ENCODE measurements around the gene BROX.
"Not testable (repeated sequence)": the region's sequence is repeated elsewhere in the genome, so short reads cannot be mapped to it uniquely, and the experiment has no call there.

The BROX gene

DNA sequence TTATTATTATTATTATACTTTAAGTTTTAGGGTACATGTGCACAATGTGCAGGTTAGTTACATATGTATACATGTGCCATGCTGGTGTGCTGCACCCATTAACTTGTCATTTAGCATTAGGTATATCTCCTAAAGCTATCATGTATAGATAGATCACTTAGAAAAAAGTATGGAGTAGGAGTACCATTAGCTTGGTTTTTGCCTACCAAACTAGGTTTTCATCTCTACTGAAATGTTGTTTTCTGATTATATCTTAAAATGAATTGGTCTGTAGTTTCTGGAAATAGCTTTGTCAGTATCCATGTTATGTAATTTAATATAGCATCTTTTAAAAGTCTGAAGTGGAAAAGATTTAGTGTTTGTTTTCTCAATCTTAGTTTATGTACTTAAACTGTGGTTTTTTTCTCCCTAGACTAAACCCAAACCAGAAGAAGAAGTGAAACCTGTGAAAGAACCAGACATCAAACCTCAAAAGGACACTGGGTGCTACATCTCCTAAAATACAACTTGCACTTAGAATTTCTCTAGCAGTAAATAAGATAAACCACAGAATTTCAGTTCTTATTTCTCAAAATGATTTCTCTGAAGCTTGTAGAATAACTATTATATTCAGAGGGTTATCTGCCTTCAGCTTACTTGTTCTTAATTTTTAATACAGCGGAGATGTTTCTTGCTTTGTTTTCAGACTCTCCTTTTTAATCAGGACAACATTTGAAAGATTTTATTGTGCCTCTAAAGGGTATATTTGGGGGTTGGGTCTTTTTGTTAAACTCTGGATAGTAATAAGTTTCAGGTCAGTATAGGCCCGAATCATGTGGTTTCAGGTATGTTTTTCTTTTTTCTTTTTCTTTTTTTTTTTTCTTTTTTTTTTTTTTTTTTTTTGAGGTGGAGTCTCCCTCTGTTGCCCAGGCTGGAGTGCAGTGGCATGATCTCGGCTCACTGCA, 20.1 kb downstream of the BROX start:
- DNase-seq, result no peak

GRCh38 chr1:222734740-222735139, 22.4 kb downstream of the BROX start:
- no peak for DNase-seq

DNA sequence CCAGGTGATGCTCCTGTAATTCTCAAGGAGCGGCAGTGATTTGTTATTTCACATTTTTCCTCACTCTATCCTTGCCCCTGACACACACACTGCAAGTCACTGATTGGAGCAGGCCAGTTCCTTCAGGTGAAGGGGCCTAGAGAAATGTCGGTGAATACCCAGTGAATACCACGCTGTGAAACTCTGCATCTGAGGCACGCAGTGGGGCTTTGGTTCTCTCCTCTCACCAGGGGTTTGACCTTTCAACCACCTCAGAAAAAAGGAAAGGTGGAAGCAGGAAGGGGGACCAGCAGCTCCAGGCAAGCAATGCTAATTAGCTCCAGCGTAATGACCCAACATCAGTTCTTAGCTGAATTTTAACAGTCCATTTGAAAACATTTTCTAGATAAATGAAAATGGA, 24.1 kb downstream of the BROX start:
- DNase-seq, result no peak

- peak; percentile 3 for DNase-seq
Measured at GRCh38 chr1:222736972-222737371, 24.6 kb downstream of the BROX start, which contains the start of gene FAM177B. Gene FAM177B, plus strand, starts transcription at chr1:222737202. Its CDS starts 9,344 bp downstream, at chr1:222746546.

DNA sequence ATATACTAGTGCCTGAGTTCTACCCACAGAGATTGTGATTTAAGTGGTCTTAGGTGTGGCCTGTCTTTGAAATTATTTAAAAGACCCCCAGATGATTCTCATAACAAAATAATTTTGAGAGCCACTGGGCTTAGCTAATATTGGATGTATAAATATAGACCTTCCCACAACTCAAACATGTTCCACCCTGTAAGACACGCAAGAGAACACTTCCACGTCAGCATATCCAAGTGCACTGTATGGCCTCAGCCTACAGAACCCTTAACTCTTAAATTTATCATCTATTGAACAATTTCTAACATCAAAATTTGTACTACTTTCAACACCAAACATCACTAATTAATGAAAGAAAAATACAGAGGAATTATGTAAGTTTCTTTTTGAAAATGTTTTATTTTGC, 27.1 kb downstream of the BROX start:
- DNase-seq, result no peak

GRCh38 chr1:222739929-222740328, 27.6 kb downstream of the BROX start:
- DNase-seq, result no peak

- DNase-seq, result not testable (repeated sequence)
Measured at GRCh38 chr1:222741630-222742457, 29.5 kb downstream of the BROX start.

DNA sequence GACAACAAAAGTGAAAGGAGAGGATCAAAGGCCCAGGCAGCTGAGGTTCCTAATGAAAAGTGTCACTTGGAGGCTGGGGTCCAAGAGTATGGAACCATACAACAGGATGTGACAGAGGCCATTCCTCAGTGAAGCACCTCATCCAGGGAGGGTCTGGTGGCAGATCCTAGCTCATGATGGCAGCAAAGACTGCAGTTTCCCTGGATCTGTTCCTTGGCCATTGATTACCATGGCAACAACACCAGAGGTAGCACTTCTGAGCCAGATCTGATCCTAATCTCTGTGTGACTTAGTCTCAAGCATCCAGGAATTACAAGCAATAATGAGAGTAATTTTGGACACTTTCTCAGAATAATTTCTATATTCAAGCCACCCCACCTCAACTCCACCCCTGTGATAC, 37.6 kb downstream of the BROX start:
- no peak for DNase-seq

GRCh38 chr1:222750651-222751050, 38.3 kb downstream of the BROX start:
- no peak for DNase-seq

DNA sequence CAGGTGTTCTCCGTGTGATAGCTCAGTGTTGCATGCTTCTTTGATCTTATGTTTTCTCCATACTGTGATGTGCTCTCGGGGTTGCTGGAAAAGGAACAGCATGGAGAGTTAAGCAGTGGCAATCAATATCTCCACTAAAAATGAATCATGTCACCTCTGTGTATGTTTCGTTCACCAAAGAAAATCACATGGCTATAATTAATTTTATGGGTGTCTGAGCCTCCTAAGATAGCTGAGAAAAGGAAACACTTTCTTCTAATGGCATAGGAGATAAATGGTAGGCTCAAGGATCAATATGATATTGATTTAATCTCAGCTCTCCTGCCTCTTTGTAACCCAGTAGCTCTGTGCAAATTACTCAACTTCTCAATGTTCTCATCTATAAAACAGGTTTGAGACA, 38.9 kb downstream of the BROX start:
- DNase-seq, result no peak

GRCh38 chr1:222754366-222755139, 42.2 kb downstream of the BROX start:
- DNase-seq, result no peak

GRCh38 chr1:222757646-222758268, 45.4 kb downstream of the BROX start:
- DNase-seq, result no peak

GRCh38 chr1:222759451-222760035, 47.2 kb downstream of the BROX start:
- DNase-seq, result no peak

DNA sequence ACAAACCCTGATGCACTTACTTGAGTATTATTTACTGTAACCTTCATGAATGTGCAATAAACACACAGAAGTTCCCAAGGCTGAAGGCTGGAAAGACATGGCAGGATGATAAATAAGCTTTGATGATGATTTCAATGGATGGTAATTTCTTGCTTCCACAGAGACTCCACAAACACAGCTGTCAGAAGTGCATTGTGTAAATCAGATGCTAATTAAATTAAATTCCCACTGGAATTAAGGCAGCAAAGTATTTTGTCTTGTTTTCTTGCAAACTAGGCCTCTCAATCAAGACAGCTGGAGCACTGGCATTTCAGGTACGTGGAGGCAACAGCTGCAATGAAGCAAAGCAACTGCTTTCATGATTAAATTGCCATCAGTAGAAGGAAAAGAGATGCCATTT, 48.7 kb downstream of the BROX start:
- no peak for DNase-seq

- not testable (repeated sequence) for DNase-seq
Measured at GRCh38 chr1:222762178-222762577, 49.8 kb downstream of the BROX start.

GRCh38 chr1:222767152-222767571, 54.8 kb downstream of the BROX start:
- DNase-seq, result no peak

GRCh38 chr1:222768592-222768991, 56.2 kb downstream of the BROX start:
- no peak for DNase-seq

DNA sequence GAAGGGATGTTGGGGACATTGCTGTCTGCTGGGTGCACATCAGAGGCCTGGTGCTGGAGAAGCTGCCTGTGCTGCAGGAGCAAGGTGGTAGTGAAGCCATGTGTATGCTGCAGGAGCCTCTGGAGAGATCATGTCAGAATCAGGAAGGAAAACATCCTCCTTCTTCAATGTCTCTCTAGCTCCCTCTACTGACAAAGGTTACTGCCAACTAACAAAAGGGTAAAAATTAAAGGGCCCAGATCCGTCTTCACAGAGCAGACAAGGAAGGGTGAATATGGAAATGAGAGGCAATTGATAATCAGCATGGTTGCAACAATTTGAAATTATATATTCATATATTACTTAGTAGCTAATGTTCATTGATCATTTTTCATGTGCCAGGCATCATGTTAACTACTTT, 56.8 kb downstream of the BROX start:
- no peak for DNase-seq

GRCh38 chr1:222769971-222770620, 57.7 kb downstream of the BROX start:
- no peak for DNase-seq

- no peak for DNase-seq
Measured at GRCh38 chr1:222772996-222773379, 60.6 kb downstream of the BROX start.

DNA sequence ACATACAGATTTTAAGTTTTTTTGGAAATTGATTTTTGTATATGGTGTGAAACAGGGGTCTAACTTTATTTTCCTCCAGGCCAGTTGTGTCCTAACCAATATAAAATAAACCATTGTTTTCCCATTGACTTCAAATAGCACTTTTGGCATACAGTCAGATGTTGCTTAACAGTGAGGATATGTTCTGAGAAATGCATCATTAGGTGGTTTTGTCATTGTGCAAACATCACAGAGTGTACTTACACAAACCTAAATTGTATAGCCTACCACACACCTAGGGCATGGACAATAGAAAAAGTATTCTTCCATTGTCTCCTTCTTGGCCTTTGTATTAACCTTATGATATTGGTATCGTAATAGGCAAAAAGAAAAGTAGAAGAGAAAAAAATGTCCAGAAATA, 65.1 kb downstream of the BROX start:
- no peak for DNase-seq

DNA sequence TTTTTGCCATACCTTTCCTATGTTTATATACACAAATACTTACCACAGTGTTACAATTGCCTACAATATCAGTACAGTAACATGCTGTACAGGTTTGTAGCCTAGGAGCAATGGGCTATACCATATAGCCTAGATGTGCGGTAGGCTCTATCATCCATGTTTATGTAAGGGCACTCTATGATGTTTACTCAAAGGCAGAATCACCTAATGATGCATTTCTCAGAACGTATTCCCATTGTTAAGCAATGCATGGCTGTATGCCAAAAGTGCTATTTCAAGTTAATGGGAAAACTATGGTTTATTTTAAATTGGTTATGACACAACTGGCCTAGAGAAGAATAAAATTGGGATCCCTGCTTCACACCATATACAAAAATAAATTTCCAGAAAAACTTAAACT, 65.6 kb downstream of the BROX start:
- peak; percentile 21 for DNase-seq

Data from NCI-H510A treated with DMSO at 0.1 percent for 48 hours (cell line).